Astrocyte of the cerebellum (primary cell): ENCODE measurements around the gene RMC1.

Source experiments
- DNase-seq: peaks from one replicate; pipeline ENCODE4 v3.0.0-alpha.2; 2011; ENCODE audit warnings: low read depth
- H3K4me3 ChIP-seq: 2 replicates; pipeline ENCODE4 v1.5.1; 2011; ENCODE audit warnings: mild to moderate bottlenecking, low read depth, low read length, moderate library complexity
- CTCF ChIP-seq: IDR thresholded peaks from 2 replicates; pipeline ENCODE4 v1.5.1; 2012; ENCODE audit warnings: low read length, low read depth, moderate library complexity, mild to moderate bottlenecking; ENCODE audit errors: missing control alignments
- in situ Hi-C: cut with HindIII; loops from 2 replicates; pipeline ENCODE4 v1.10.0; 2017; ENCODE audit warnings: low sequenced_read_pairs

The RMC1 gene

GRCh38 chr18:23548275-23548674, 45.0 kb downstream of the RMC1 start:
- no peak overlapping the region for H3K4me3 ChIP-seq
- DNase-seq: no peak
- in situ Hi-C loops: no loop called here
- TF ChIP-seq CTCF: no peak

GRCh38 chr18:23548719-23549118, 45.4 kb downstream of the RMC1 start:
- in situ Hi-C loops: no loop called here
- no peak for DNase-seq
- no peak for TF ChIP-seq CTCF
- no peak overlapping the region for H3K4me3 ChIP-seq

- DNase-seq: no peak
- no peak for TF ChIP-seq CTCF
- in situ Hi-C loops: no loop called here
- H3K4me3 ChIP-seq: no peak overlapping the region
Measured at GRCh38 chr18:23550898-23551297, 47.6 kb downstream of the RMC1 start.

GRCh38 chr18:23551978-23552377, 48.7 kb downstream of the RMC1 start:
- in situ Hi-C loops: no loop called here
- TF ChIP-seq CTCF: no peak
- H3K4me3 ChIP-seq: no peak overlapping the region
- DNase-seq: no peak

GRCh38 chr18:23552505-23552904, 49.2 kb downstream of the RMC1 start:
- no peak for DNase-seq
- in situ Hi-C loops: no loop called here
- no peak overlapping the region for H3K4me3 ChIP-seq
- no peak for TF ChIP-seq CTCF

- no peak overlapping the region for H3K4me3 ChIP-seq
- TF ChIP-seq CTCF: no peak
- in situ Hi-C loops: no loop called here
- DNase-seq: no peak
Measured at GRCh38 chr18:23553887-23554286, 50.6 kb downstream of the RMC1 start.
